ENCODE results near the gene ZC3H7A. TPM values are rescaled to one million over a fixed set of nuclear protein-coding genes. Genes with fewer than 3 reads are reported as not detected.

ZC3H7A gene
- total RNA-seq, 2 experiments from 2014 or later = 62.3 to 67.8 TPM

DNA sequence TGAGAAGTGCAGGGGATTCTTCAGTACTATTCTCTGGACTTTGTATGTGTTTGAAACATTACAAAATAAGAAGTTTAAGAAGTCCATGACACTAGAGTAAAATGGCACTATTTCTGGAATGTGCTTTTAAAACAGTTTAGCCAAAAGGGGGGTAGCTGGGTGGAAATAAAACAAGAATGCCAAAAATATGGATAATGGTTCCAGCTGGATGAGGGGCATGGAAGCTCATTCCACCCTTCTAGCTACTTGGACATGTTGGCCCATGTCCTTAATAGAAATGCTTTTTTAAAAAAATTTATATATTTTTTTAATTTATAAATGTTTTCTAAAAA lies 13.1 kb downstream of the ZC3H7A start:
- DNase-seq = no peak
- ChIA-PET CTCF (interaction anchor here (13.0 kb wide), 1 partner anchor 12 kb away, joined by 125 read pairs; the partner anchor contains the start of gene ZC3H7A), POLR2A (interaction anchor here (0.7 to 6.6 kb wide), 4 partner anchors 13 to 50 kb away, joined by 3 to 55 read pairs (median 4); partner anchors contain the start of gene ZC3H7A)
- peak overlapping the region; percentile 75 for H3K4me3 Mint-ChIP-seq
- peak overlapping the region; percentile 99 for H3K27ac Mint-ChIP-seq
- H3K27me3 Mint-ChIP-seq = no peaks in the 10 kb centered on the region
- H3K9me3 Mint-ChIP-seq = no peaks in the 10 kb centered on the region
- TF ChIP-seq, protein P1, sequence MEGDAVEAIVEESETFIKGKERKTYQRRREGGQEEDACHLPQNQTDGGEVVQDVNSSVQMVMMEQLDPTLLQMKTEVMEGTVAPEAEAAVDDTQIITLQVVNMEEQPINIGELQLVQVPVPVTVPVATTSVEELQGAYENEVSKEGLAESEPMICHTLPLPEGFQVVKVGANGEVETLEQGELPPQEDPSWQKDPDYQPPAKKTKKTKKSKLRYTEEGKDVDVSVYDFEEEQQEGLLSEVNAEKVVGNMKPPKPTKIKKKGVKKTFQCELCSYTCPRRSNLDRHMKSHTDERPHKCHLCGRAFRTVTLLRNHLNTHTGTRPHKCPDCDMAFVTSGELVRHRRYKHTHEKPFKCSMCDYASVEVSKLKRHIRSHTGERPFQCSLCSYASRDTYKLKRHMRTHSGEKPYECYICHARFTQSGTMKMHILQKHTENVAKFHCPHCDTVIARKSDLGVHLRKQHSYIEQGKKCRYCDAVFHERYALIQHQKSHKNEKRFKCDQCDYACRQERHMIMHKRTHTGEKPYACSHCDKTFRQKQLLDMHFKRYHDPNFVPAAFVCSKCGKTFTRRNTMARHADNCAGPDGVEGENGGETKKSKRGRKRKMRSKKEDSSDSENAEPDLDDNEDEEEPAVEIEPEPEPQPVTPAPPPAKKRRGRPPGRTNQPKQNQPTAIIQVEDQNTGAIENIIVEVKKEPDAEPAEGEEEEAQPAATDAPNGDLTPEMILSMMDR (IDR thresholded peaks at IDR 0.05) = no peak
- no peak for ATAC-seq
- peaks cover 27% of the 10 kb centered on the region for H3K36me3 Mint-ChIP-seq (ENCODE audit: low read depth)
- intact Hi-C loops (cut with micrococcal nuclease) = no loop called here
- peaks cover 67% of the 10 kb centered on the region for H3K4me1 Mint-ChIP-seq (ENCODE audit: low read depth)

DNA sequence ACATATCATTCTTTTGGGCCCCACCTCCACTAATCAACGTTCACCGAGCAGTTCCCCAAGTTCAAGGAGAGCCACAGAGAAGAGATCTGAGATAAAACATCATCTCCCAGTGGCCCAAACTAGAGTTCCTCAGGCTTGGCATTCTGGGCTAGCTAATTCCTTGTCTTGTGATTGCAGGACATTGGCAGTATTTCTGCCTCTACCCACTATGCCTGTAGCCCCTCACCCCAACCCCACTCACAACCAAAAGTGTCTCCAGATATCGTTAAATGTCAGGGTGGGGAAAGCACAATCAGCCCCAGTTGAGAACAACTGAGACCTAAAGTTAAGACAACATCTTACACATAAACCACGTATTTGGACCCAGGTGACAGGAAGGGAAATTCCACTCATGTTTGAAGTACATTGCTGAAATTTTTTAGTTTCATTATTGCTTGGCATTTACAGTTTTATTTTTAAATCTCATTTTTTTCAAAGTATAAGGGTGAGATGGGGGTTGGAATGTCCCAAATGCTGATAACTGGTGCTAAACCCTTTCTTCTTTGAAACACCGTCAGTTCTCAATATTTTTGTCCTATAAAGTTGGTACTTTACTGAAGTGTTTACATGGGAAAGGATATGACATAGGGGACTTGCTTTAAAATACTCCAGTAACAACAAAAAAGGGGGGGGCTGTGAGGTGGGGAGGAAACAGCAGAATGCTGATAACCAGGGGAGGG lies 13.6 kb downstream of the ZC3H7A start:
- TF ChIP-seq, protein P1 (IDR thresholded peaks at IDR 0.05) = no peak
- Mint-ChIP-seq H3K4me3 (peak overlapping the region; percentile 75), H3K9me3 (no peaks in the 10 kb centered on the region), H3K4me1 (ENCODE audit: low read depth) (peaks cover 64% of the 10 kb centered on the region), H3K27ac (peak overlapping the region; percentile 99), H3K27me3 (no peaks in the 10 kb centered on the region), H3K36me3 (ENCODE audit: low read depth) (peaks cover 27% of the 10 kb centered on the region)
- peak; percentile 82 for ATAC-seq
- ChIA-PET POLR2A (interaction anchor here (0.7 to 6.6 kb wide), 7 partner anchors 8 to 68 kb away, joined by 3 to 55 read pairs (median 11); partner anchors contain the start of genes RSL1D1, TXNDC11 and ZC3H7A), CTCF (interaction anchor here (13.0 kb wide), 1 partner anchor 12 kb away, joined by 125 read pairs; the partner anchor contains the start of gene ZC3H7A)
- intact Hi-C loops (cut with micrococcal nuclease) = loop anchor here (2.0 kb wide), 1 partner anchor 13 kb away; the partner anchor contains the start of gene ZC3H7A
- peak; percentile 75 for DNase-seq

DNA sequence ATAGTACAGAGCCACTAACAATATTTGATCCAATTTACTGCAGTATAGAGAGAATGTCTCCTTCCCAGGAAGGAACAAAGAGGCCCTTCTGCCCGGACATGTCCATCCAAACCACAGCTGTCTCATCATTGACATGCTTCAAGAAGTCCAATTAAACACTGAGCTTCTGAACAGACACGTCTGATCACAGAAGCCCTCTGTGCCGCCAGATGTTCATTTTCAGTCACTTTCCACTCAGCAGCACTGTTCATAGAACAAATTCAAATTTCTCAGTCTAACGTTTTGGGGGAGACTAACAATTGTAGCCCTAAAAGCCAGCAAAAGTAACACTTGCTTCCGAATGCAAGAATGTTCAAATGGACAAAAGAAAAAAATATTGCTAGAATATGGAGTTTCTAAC lies 15.3 kb downstream of the ZC3H7A start:
- H3K36me3 Mint-ChIP-seq (ENCODE audit: low read depth) = peaks cover 24% of the 10 kb centered on the region
- intact Hi-C loops (cut with micrococcal nuclease) = loop anchor here (2.0 kb wide), 1 partner anchor 15 kb away; the partner anchor contains the start of gene ZC3H7A

DNA sequence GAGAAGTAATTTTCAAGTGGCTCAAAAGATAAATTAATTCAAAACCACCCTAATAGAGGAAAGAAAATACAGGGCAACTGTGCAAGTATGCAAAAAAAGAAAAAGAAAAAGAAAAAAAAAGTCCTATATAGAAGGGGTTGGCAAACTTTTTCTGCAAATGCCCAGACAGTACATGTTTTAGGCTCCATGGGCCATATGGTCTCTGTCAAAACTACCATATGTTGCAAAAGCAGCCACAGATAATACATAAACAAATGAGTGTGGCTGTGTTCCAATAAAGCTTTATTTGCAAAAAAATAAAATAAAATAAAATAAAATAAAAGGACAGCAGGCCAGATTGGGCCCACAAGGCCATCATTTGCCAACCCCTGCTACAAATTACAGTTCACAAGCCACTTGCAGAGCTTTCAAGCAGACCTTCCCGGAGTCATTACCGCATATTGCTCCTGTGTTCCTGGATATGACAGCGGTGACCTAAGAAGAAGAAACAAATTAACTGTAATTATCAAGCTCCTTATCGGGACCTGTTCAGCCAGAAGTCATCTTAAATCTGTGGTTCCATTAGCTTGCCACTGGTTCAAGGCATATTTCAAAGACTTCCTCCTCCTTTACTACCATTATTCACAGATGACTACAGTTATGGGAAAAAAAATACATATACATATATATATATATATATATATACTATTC lies 15.9 kb downstream of the ZC3H7A start:
- peak overlapping the region; percentile 99 for H3K27ac Mint-ChIP-seq
- CTCF ChIA-PET = interaction anchor here (1.0 to 13.0 kb wide), 4 partner anchors 14 to 375 kb away, joined by 3 to 125 read pairs (median 4); partner anchors contain the start of gene ZC3H7A
- no peak for DNase-seq
- no peak for ATAC-seq
- TF ChIP-seq, protein P1 (IDR thresholded peaks at IDR 0.05) = no peak
- POLR2A ChIA-PET = interaction anchor here (1.2 to 6.6 kb wide), 5 partner anchors 11 to 70 kb away, joined by 3 to 55 read pairs (median 11); partner anchors contain the start of genes RSL1D1, TXNDC11 and ZC3H7A
- no peaks in the 10 kb centered on the region for H3K27me3 Mint-ChIP-seq
- H3K9me3 Mint-ChIP-seq = no peaks in the 10 kb centered on the region
- no peak overlapping the region for H3K4me3 Mint-ChIP-seq
- intact Hi-C loops (cut with micrococcal nuclease) = no loop called here
- peaks cover 23% of the 10 kb centered on the region for H3K36me3 Mint-ChIP-seq (ENCODE audit: low read depth)
- peaks cover 41% of the 10 kb centered on the region for H3K4me1 Mint-ChIP-seq (ENCODE audit: low read depth)

More for the DNA sequence above, 15.3 kb downstream of the ZC3H7A start:
- DNase-seq (no peak), ATAC-seq (no peak)
- Mint-ChIP-seq H3K27ac (peak overlapping the region; percentile 99), H3K4me3 (peak overlapping the region; percentile 34), H3K27me3 (no peaks in the 10 kb centered on the region), H3K4me1 (ENCODE audit: low read depth) (peaks cover 47% of the 10 kb centered on the region), H3K9me3 (no peaks in the 10 kb centered on the region)
- TF ChIP-seq, protein P1 (IDR thresholded peaks at IDR 0.05) = no peak
- POLR2A ChIA-PET = interaction anchor here (0.6 to 6.6 kb wide), 5 partner anchors 10 to 171 kb away, joined by 3 to 55 read pairs (median 11); partner anchors contain the start of genes RSL1D1, TXNDC11 and ZC3H7A
- CTCF ChIA-PET = interaction anchor here (13.0 kb wide), 1 partner anchor 14 kb away, joined by 125 read pairs; the partner anchor contains the start of gene ZC3H7A
